ENCODE results near the gene GNAQ.

GRCh38 chr9:78046112-78046511, 14.5 kb upstream of the GNAQ start:
- no peak for TF ChIP-seq CTCF (IDR thresholded peaks at IDR 0.05)
- TF ChIP-seq EZH2 (IDR thresholded peaks at IDR 0.05; ENCODE audit: borderline replicate concordance, insufficient read depth, low read depth, low read length, poor library complexity, severe bottlenecking) = no peak

Data from B cell (primary cell).